Type B pancreatic cell (in vitro differentiated cells): ENCODE data around the gene LRIG2. TPM values are rescaled to one million over a fixed set of nuclear protein-coding genes. Genes with fewer than 3 reads are reported as not detected.
"Not testable (repeated sequence)": the region's sequence is repeated elsewhere in the genome, so short reads cannot be mapped to it uniquely, and the experiment has no call there.

Experiments
- DNase-seq: peaks from one replicate; pipeline ENCODE4 v3.0.0; 2021; ENCODE audit warnings: mixed read lengths; ENCODE audit not compliant: unreplicated experiment; ENCODE audit errors: extremely low spot score
- H3K27ac Mint-ChIP-seq: 2 replicates; pipeline ENCODE4 v1.8.0; 2021; ENCODE audit warnings: mild to moderate bottlenecking, mixed read lengths
- H3K27me3 Mint-ChIP-seq: 2 replicates; pipeline ENCODE4 v1.8.0; 2021; ENCODE audit warnings: mixed read lengths
- H3K36me3 Mint-ChIP-seq: 2 replicates; pipeline ENCODE4 v1.8.0; 2021; ENCODE audit warnings: mixed read lengths
- H3K4me1 Mint-ChIP-seq: one replicate; pipeline ENCODE4 v1.8.0; 2021; ENCODE audit warnings: mixed read lengths; ENCODE audit not compliant: unreplicated experiment
- H3K4me3 Mint-ChIP-seq: 2 replicates; pipeline ENCODE4 v1.8.0; 2021; ENCODE audit warnings: mild to moderate bottlenecking, mixed read lengths
- H3K9me3 Mint-ChIP-seq: 2 replicates; pipeline ENCODE4 v1.8.0; 2021; ENCODE audit warnings: mixed read lengths
- total RNA-seq: library from RNA; stranded (reverse); gene quantifications from 2 replicates; pipeline ENCODE4 v1.2.1, GENCODE V29; 2021; ENCODE audit warnings: low replicate concordance
- TF ChIP-seq, protein P1 (sequence below): fragments of 200-600 bp; sonication (generic); conservative IDR thresholded peaks from 2 replicates; pipeline ENCODE4 v1.5.0; 2021; ENCODE audit warnings: antibody characterized with exemption, mild to moderate bottlenecking

Gene LRIG2
- total RNA-seq, 1 donor from 2014 or later = 17.7 TPM

DNA sequence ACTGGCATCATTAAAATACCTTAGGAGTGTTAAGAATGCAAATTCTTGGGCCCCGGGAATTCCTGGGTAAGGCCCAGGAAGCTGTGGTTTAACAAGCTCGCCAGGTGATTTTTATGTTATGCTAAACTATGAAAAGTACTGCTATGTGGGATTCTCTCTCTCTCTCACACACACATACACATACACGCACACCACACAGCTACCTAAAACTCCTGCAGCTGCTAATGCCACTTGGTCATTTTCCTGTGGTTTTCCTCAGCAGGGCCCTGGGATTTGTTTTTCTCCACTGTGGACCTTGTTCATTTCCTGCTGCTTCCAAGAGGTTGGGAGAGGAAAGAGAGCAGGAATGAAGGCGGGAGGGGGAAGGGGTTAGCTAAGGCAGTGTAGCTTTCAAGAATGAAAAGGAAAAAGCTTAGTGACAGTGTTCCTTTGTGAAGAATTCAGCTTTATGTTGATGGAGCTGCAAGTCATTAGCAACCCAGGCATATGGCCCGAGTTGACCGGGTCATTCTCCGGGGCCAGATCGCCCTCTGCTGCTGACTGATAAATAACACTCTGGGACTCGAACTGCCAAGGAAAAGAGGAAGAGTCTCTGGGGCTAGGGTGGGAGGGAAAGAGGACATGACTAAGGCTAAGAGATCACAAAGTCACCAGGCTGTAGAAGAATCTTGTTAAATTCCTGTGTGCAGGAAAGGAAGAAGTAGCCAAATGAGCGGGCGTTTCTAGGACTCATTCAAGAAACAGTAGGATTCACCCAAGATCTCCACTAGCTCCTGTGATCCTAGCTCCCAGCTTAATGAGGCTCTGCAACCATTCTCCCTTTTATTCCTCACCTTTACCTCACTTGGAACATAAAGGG is 30.5 kb upstream of the LRIG2 start:
- no peaks in the 10 kb centered on the region for H3K9me3 Mint-ChIP-seq
- H3K27ac Mint-ChIP-seq = peak overlapping the region; percentile 85
- peak; percentile 75 for DNase-seq
- no peaks in the 10 kb centered on the region for H3K27me3 Mint-ChIP-seq
- TF ChIP-seq, protein P1, sequence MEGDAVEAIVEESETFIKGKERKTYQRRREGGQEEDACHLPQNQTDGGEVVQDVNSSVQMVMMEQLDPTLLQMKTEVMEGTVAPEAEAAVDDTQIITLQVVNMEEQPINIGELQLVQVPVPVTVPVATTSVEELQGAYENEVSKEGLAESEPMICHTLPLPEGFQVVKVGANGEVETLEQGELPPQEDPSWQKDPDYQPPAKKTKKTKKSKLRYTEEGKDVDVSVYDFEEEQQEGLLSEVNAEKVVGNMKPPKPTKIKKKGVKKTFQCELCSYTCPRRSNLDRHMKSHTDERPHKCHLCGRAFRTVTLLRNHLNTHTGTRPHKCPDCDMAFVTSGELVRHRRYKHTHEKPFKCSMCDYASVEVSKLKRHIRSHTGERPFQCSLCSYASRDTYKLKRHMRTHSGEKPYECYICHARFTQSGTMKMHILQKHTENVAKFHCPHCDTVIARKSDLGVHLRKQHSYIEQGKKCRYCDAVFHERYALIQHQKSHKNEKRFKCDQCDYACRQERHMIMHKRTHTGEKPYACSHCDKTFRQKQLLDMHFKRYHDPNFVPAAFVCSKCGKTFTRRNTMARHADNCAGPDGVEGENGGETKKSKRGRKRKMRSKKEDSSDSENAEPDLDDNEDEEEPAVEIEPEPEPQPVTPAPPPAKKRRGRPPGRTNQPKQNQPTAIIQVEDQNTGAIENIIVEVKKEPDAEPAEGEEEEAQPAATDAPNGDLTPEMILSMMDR = peak; percentile 74
- H3K36me3 Mint-ChIP-seq = no peaks in the 10 kb centered on the region
- H3K4me3 Mint-ChIP-seq = peak overlapping the region; percentile 48
- peaks cover 32% of the 10 kb centered on the region for H3K4me1 Mint-ChIP-seq

DNA sequence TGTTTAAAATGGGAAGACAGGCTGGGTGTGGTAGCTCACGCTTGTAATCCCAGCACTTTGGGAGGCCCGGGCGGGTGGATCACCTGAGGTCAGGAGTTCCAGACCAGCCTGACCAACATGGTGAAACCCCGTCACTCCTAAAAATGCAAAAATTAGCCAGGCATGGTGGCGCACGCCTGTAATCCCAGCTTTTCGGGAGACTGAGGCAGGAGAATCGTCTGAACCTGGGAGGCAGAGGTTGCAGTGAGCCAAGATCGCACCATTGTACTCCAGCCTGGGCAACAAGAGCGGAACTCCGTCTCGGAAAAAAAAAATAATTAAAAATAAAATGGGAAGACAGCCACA is 29.9 kb upstream of the LRIG2 start:
- not testable (repeated sequence) for H3K9me3 Mint-ChIP-seq, DNase-seq, H3K27me3 Mint-ChIP-seq, H3K36me3 Mint-ChIP-seq, H3K27ac Mint-ChIP-seq, H3K4me3 Mint-ChIP-seq
- H3K4me1 Mint-ChIP-seq = peaks cover 32% of the 10 kb centered on the region

DNA sequence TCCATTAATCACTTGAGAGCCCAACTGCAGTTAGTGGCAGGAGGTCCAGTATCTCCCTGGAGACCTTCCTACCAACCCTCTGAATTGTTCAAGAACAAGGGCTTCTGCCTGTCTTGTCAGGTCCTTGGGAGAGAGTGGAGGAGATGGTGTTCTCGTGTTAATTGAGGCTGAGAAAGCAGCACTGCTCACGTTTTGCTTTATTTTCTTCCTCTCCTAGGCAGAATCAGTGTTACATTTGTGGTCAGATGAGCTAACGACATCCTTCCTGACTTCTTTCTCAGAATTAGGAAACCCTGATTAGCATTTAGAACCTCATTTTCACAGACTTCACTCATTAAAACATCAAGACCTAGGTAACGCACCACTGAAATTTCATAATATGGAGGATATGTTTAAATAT is 26.4 kb upstream of the LRIG2 start:
- TF ChIP-seq, protein P1 = no peak
- no peak for DNase-seq
- no peak overlapping the region for H3K4me3 Mint-ChIP-seq
- H3K36me3 Mint-ChIP-seq = no peaks in the 10 kb centered on the region
- H3K27me3 Mint-ChIP-seq = no peaks in the 10 kb centered on the region
- H3K4me1 Mint-ChIP-seq = peaks cover 22% of the 10 kb centered on the region
- H3K9me3 Mint-ChIP-seq = no peaks in the 10 kb centered on the region
- H3K27ac Mint-ChIP-seq = no peak overlapping the region

DNA sequence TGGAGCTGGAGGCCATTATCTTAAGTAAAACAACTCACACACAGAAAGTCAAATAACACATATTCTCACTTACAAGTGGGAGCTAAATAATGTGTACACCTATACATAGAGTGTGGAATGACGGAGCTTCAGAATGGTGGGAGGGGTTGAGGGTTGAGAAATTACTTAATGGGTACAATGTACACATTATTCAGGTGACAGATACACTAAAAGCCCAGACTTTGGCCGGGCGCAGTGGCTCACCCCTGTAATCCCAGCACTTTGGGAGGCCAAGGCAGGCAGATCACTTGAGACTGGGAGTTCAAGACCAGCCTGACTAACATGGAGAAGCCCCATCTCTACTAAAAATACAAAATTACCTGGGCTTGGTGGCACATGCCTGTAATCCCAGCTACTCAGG is 24.9 kb upstream of the LRIG2 start:
- TF ChIP-seq, protein P1 = no peak
- Mint-ChIP-seq H3K9me3 (no peaks in the 10 kb centered on the region), H3K4me3 (no peak overlapping the region), H3K36me3 (no peaks in the 10 kb centered on the region), H3K27ac (no peak overlapping the region), H3K4me1 (peaks cover 7% of the 10 kb centered on the region), H3K27me3 (no peaks in the 10 kb centered on the region)
- DNase-seq = no peak

DNA sequence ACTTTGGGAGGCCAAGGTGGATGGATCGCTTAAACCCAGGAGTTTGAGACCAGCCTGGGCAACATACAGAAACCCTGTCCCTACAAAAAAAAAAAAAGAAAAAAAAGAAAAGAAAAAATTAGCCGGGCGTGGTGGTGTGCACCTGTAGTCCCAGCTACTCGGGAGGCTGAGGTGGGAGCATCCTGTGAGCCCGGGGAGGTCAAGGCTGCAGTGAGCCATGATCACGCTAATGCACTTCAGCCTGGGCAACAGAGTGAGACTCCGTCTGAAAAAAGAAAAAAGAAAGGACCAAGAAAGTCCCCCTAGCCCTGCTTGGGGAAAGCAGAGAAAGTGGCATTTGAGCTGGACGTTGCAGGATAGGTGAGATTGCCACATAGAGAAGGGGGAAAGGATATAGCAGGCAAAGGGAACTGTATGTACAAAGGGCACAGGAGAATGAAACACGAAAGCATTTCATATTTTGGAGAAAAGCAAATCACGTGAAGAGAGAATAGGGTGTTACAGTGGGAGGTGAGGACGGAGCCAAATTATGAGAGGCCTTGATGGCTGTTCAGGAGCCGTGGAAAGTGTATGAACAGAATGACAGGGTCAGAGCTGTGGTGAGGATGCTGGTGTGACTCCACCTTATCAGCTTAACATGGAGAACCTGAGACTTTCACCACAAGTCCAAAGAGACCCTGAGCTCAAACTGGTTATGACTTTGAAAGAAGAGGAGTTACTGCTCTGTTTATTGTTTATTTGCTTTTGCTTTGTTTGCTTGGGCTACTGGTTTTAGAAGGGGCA is 19.5 kb upstream of the LRIG2 start:
- Mint-ChIP-seq H3K4me3 (no peak overlapping the region), H3K27me3 (no peaks in the 10 kb centered on the region), H3K36me3 (no peaks in the 10 kb centered on the region), H3K9me3 (no peaks in the 10 kb centered on the region), H3K27ac (no peak overlapping the region), H3K4me1 (peaks cover 15% of the 10 kb centered on the region)
- TF ChIP-seq, protein P1 = no peak
- DNase-seq = no peak

DNA sequence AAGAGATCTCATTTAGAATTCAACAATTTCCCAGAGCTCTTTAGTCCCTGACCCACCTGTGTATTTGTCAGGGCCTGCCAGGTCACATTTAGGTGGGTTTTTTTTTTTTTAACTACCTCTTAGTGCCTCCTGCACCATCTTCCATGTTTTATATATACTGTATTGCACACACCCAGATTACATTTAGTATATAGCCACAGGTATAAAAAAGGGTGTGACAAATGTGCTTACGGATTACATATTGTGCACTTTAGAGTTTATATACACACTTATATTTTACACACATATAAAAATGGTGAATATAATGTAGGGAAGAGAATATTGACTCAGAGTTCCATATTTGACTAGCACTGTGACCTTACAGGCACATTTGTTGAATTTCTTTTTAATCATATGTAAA is 17.4 kb upstream of the LRIG2 start:
- Mint-ChIP-seq H3K36me3 (no peaks in the 10 kb centered on the region), H3K4me1 (peaks cover 29% of the 10 kb centered on the region), H3K27ac (no peak overlapping the region), H3K9me3 (no peaks in the 10 kb centered on the region), H3K4me3 (no peak overlapping the region), H3K27me3 (no peaks in the 10 kb centered on the region)
- DNase-seq = no peak
- TF ChIP-seq, protein P1 = no peak
